CD4-positive, alpha-beta T cell (primary cell): ENCODE data around the gene RARA. TPM values are rescaled to one million over a fixed set of nuclear protein-coding genes. Genes with fewer than 3 reads are reported as not detected.

Experiments
- ATAC-seq: fragments of 200-7000 bp; cut with Tn5 transposase; one replicate; pipeline ENCODE4 v1.10.0; 2022; ENCODE audit warnings: mild to moderate bottlenecking; ENCODE audit not compliant: poor library complexity
- CTCF ChIA-PET: fragments of 350-600 bp; sonication (Branson Sonifier 250); formaldehyde crosslinking; loops from one replicate; lab custom pipeline; 2021; ENCODE audit warnings: antibody characterized with exemption, inconsistent platforms; lab: Charles Lee
- POLR2A ChIA-PET: fragments of 350-600 bp; sonication (Branson Sonifier 250); formaldehyde crosslinking; loops from one replicate; lab custom pipeline; 2021; ENCODE audit warnings: antibody characterized with exemption, inconsistent platforms; lab: Charles Lee
- DNase-seq, 14 experiments: peaks; one replicate each; pipeline ENCODE4 v3.0.0-alpha.2; 2013 to 2020; ENCODE audit warnings: mixed read lengths in 2 of 14
- H3K27ac ChIP-seq, 2 donors: one replicate each; pipeline versions ENCODE4 v1.5.1 to v1.7.0; 2013; ENCODE audit warnings: low read length in 2 of 2, low read depth in 1 of 2, mild to moderate bottlenecking in 1 of 2
- H3K27me3 ChIP-seq, 2 experiments: 1 replicate in 1 of 2; 2 replicates in 1 of 2; pipeline versions ENCODE4 v1.6.1 to v1.7.0; 2013; ENCODE audit warnings: low read length in 2 of 2, control low read depth in 1 of 2, mild to moderate bottlenecking in 1 of 2, moderate library complexity in 1 of 2; ENCODE audit not compliant: insufficient read depth in 2 of 2, control insufficient read depth in 1 of 2
- H3K36me3 ChIP-seq: one replicate; pipeline ENCODE4 v1.6.1; 2013; ENCODE audit warnings: low read length, control low read depth; ENCODE audit not compliant: insufficient read depth
- H3K4me1 ChIP-seq: one replicate; pipeline ENCODE4 v1.6.1; 2013; ENCODE audit warnings: low read length, control low read depth; ENCODE audit not compliant: insufficient read depth
- H3K4me3 ChIP-seq: one replicate; pipeline ENCODE4 v1.5.1; 2013; ENCODE audit warnings: mild to moderate bottlenecking, low read length, moderate library complexity
- H3K9me3 ChIP-seq, 2 experiments: 1 replicate in 1 of 2; 2 replicates in 1 of 2; pipeline versions ENCODE4 v1.6.1 to v1.7.0; 2013; ENCODE audit warnings: low read length in 2 of 2, mild to moderate bottlenecking in 2 of 2, control low read depth in 1 of 2, moderate library complexity in 1 of 2; ENCODE audit not compliant: control insufficient read depth in 1 of 2, insufficient read depth in 1 of 2
- H3K27ac Mint-ChIP-seq: one replicate; pipeline ENCODE4 v1.8.0; 2020; ENCODE audit warnings: mixed read lengths
- H3K27me3 Mint-ChIP-seq: one replicate; pipeline ENCODE4 v1.8.0; 2021; ENCODE audit warnings: mixed read lengths
- H3K36me3 Mint-ChIP-seq: one replicate; pipeline ENCODE4 v1.8.0; 2021; ENCODE audit warnings: low read depth, mixed read lengths
- H3K4me1 Mint-ChIP-seq: one replicate; pipeline ENCODE4 v1.8.0; 2021; ENCODE audit warnings: low read depth, mixed read lengths
- H3K4me3 Mint-ChIP-seq: one replicate; pipeline ENCODE4 v1.8.0; 2020; ENCODE audit warnings: mild to moderate bottlenecking, mixed read lengths
- H3K9me3 Mint-ChIP-seq: one replicate; pipeline ENCODE4 v1.8.0; 2020; ENCODE audit warnings: mixed read lengths
- CTCF ChIP-seq: fragments of 200-600 bp; IDR thresholded peaks from one replicate; pipeline ENCODE4 v1.8.0; 2022; ENCODE audit warnings: antibody characterized with exemption, mild to moderate bottlenecking
- intact Hi-C, 2 experiments: fragments of 100-400 bp; cut with DNase I in 1 of 2; cut with micrococcal nuclease in 1 of 2; formaldehyde crosslinking; loops; one replicate each; pipeline versions ENCODE4 v1.15.1 to v1.9.0; 2023 to 2025; cut with DNase I, micrococcal nuclease
- total RNA-seq, 174 experiments: library from RNA in 2 of 174; stranded (reverse) in 2 of 174; gene quantifications; one replicate each; pipeline ENCODE4 v1.2.3 and lab custom pipeline; 2021 to 2026

The RARA gene
- total RNA-seq, 2 experiments from 2014 or later, result 114 to 115 TPM

DNA sequence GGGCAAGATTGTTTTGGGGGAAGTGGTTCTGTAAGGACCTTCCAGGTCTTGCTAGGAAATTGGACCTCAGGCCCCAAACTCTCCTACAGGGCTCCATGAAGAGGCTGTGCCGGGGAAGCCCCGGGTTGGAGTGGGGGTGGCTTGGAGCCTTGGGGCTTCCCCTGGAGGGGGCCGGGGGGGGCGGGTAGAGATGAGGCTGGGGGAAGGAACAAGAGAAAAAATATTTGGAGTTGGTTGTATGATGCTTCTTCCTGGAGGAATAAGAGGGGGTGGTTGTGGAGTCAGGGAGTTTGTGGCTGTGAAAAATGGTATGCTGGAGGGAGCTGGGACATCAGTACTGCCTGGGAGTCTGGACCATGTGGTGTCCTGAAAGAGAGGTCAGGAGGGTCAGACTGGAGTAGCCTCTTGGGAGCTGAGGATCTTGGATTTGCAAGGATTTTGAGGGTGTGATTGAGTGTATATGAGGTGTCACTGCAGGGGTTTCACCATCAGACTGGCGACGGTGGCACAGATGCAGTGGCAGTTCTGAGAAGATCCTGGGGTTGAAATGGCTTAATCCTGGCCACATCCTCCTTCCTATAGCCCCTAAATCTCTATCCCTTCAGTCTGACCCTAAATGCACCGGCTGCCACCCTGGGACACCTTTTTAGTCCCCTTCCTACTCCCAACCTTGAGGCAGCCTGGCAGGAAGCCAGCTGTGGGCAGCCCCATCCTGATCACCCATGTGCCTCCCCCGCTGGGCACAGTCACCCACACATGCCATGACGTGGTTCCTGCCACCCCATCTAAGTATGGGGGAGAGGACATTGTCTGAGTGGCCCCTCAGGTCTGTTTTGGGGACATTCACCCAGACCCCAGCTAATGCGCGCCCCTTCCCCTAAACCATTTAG lies 10.9 kb downstream of the RARA start:
- Mint-ChIP-seq H3K27ac (peak overlapping the region; percentile 99), H3K27me3 (no peaks in the 10 kb centered on the region), H3K4me3 (peak overlapping the region; percentile 95), H3K9me3 (no peaks in the 10 kb centered on the region), H3K4me1 (peaks cover 88% of the 10 kb centered on the region), H3K36me3 (peaks cover 48% of the 10 kb centered on the region)
- CTCF ChIA-PET, result interaction anchor here (1.0 to 4.7 kb wide), 4 partner anchors 21 to 213 kb away, joined by 3 to 25 read pairs (median 8); partner anchors contain the start of gene WIPF2
- Histone ChIP-seq H3K9me3 (no peaks in the 10 kb centered on the region), H3K4me3 (peak overlapping the region; percentile 96), H3K27me3 (no peaks in the 10 kb centered on the region), H3K36me3 (no peaks in the 10 kb centered on the region), H3K4me1 (peaks cover 92% of the 10 kb centered on the region), H3K27ac (peak overlapping the region; percentile 99)
- DNase-seq, result peak; percentile 55 to 94 (median 79)
- no peak for TF ChIP-seq CTCF
- POLR2A ChIA-PET, result interaction anchor here (0.9 to 5.3 kb wide), 9 partner anchors 7 to 228 kb away, joined by 3 to 117 read pairs (median 7); partner anchors contain the start of genes RARA and WIPF2
- intact Hi-C loops, result loop anchor here (1.0 to 5.0 kb wide), 3 partner anchors 17 to 287 kb away; partner anchors contain the start of gene CDC6 (in 1 of the 2)
- peak; percentile 9 for ATAC-seq

- H3K4me1 Mint-ChIP-seq, result peaks cover 87% of the 10 kb centered on the region
- no peaks in the 10 kb centered on the region for H3K9me3 ChIP-seq
- no peaks in the 10 kb centered on the region for H3K36me3 ChIP-seq
- H3K4me1 ChIP-seq, result peaks cover 93% of the 10 kb centered on the region
- H3K27ac Mint-ChIP-seq, result peak overlapping the region; percentile 99
- intact Hi-C loops, result loop anchor here (1.0 to 5.0 kb wide), 2 partner anchors 34 to 286 kb away; partner anchors contain the start of gene CDC6 (in 1 of the 2)
- H3K36me3 Mint-ChIP-seq, result peaks cover 48% of the 10 kb centered on the region
- no peaks in the 10 kb centered on the region for H3K27me3 Mint-ChIP-seq
- no peaks in the 10 kb centered on the region for H3K9me3 Mint-ChIP-seq
- CTCF ChIA-PET, result interaction anchor here (0.6 to 4.7 kb wide), 5 partner anchors 20 to 212 kb away, joined by 4 to 25 read pairs (median 6); no protein-coding TSS in a partner anchor
- POLR2A ChIA-PET, result interaction anchor here (0.9 to 5.3 kb wide), 8 partner anchors 10 to 33 kb away, joined by 3 to 117 read pairs (median 16); partner anchors contain the start of gene RARA
- peak overlapping the region; percentile 96 for H3K4me3 ChIP-seq
- H3K27me3 ChIP-seq, result no peaks in the 10 kb centered on the region
- TF ChIP-seq CTCF, result no peak
- peak overlapping the region; percentile 99 for H3K27ac ChIP-seq
- H3K4me3 Mint-ChIP-seq, result peak overlapping the region; percentile 95
- ATAC-seq (no peak), DNase-seq (peak in 10 of 14 experiments; percentile 26 to 81 (median 60))
Observed at GRCh38 chr17:40320756-40321523, 12.0 kb downstream of the RARA start.

DNA sequence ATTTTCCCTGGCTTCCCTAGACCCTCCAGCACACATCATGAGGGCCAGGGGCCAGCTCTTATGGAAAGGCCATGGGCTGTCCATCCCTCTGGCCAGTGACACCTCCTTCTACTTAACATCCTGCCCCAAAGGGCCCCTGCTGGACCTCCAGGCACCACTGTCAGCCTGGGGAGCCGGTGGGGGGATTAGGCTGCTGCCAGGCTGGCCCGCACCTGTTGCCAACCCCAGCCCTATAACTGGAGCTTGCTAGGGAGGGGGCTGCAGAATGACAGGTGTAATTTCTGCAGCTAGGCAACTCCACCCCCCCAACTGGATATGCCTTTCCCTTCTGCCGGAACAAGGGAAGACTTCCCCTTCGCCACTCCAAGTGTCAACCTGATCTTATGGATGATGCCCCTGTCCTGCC lies 12.5 kb downstream of the RARA start:
- H3K4me1 Mint-ChIP-seq, result peaks cover 87% of the 10 kb centered on the region
- ATAC-seq (no peak), DNase-seq (peak in 1 of 14 experiments; percentile 50)
- H3K27me3 Mint-ChIP-seq, result no peaks in the 10 kb centered on the region
- H3K4me1 ChIP-seq, result peaks cover 93% of the 10 kb centered on the region
- intact Hi-C loops, result loop anchor here (5.0 kb wide), 1 partner anchor 286 kb away; no protein-coding TSS in a partner anchor
- no peaks in the 10 kb centered on the region for H3K9me3 ChIP-seq
- no peak for TF ChIP-seq CTCF
- POLR2A ChIA-PET, result interaction anchor here (2.1 to 5.3 kb wide), 4 partner anchors 13 to 32 kb away, joined by 18 to 117 read pairs (median 25); no protein-coding TSS in a partner anchor
- H3K4me3 ChIP-seq, result peak overlapping the region; percentile 96
- H3K27ac Mint-ChIP-seq, result peak overlapping the region; percentile 99
- H3K36me3 Mint-ChIP-seq, result peaks cover 48% of the 10 kb centered on the region
- no peaks in the 10 kb centered on the region for H3K9me3 Mint-ChIP-seq
- peak overlapping the region; percentile 95 for H3K4me3 Mint-ChIP-seq
- peak overlapping the region; percentile 99 for H3K27ac ChIP-seq
- CTCF ChIA-PET, result interaction anchor here (0.6 to 4.7 kb wide), 4 partner anchors 20 to 212 kb away, joined by 4 to 25 read pairs (median 8); no protein-coding TSS in a partner anchor
- H3K36me3 ChIP-seq, result no peaks in the 10 kb centered on the region
- H3K27me3 ChIP-seq, result no peaks in the 10 kb centered on the region
